ENCODE results near the gene FIGNL1. TPM values are rescaled to one million over a fixed set of nuclear protein-coding genes. Genes with fewer than 3 reads are reported as not detected.

FIGNL1 gene
- total and polyA plus RNA-seq, 5 donors from 2014 or later: 10.8 to 13.8 (median 12.5) TPM

- no peaks in the 10 kb centered on the region for H3K4me1 ChIP-seq (ENCODE audit: control insufficient read depth, insufficient read depth, low read length, poor library complexity, severe bottlenecking)
- no peaks in the 10 kb centered on the region for H3K4me1 Mint-ChIP-seq
- no peak overlapping the region for H3K27ac Mint-ChIP-seq
- peaks cover 0 to 2% (median 0%) of the 10 kb centered on the region in 7 donors for H3K9me3 Mint-ChIP-seq
- DNase-seq (no peak), ATAC-seq (ENCODE audit: low read depth in 2 of 2) (no peak)
- H3K9me3 ChIP-seq (ENCODE audit: control insufficient read depth in 2 of 2, low read length in 2 of 2): no peaks in the 10 kb centered on the region
- no peak overlapping the region for H3K4me3 Mint-ChIP-seq
- H3K4me3 ChIP-seq (ENCODE audit: low read depth, low read length): no peak overlapping the region
- no peaks in the 10 kb centered on the region for H3K36me3 ChIP-seq (ENCODE audit: control insufficient read depth, insufficient read depth, low read length)
- H3K27me3 Mint-ChIP-seq: peaks cover 49% of the 10 kb centered on the region
- H3K27me3 ChIP-seq (ENCODE audit: control insufficient read depth, insufficient read depth, low read length): peaks cover under 1% of the 10 kb centered on the region
- no peak overlapping the region for H3K27ac ChIP-seq (ENCODE audit: insufficient read depth, low read length, poor library complexity, severe bottlenecking)
- no peaks in the 10 kb centered on the region for H3K36me3 Mint-ChIP-seq
Observed at GRCh38 chr7:50491943-50492342, 41.8 kb upstream of the FIGNL1 start.

- Histone ChIP-seq H3K27ac (ENCODE audit: insufficient read depth, low read length, poor library complexity, severe bottlenecking) (no peak overlapping the region), H3K9me3 (ENCODE audit: control insufficient read depth in 2 of 2, low read length in 2 of 2) (no peaks in the 10 kb centered on the region), H3K36me3 (ENCODE audit: control insufficient read depth, insufficient read depth, low read length) (no peaks in the 10 kb centered on the region), H3K27me3 (ENCODE audit: control insufficient read depth, insufficient read depth, low read length) (no peaks in the 10 kb centered on the region), H3K4me1 (ENCODE audit: control insufficient read depth, insufficient read depth, low read length, poor library complexity, severe bottlenecking) (no peaks in the 10 kb centered on the region), H3K4me3 (ENCODE audit: low read depth, low read length) (no peak overlapping the region)
- DNase-seq (no peak), ATAC-seq (ENCODE audit: low read depth in 2 of 2) (no peak)
- Mint-ChIP-seq H3K36me3 (no peaks in the 10 kb centered on the region), H3K27ac (no peak overlapping the region), H3K27me3 (peaks cover 56% of the 10 kb centered on the region), H3K9me3 (peaks cover 0 to 2% (median 0%) of the 10 kb centered on the region in 7 donors), H3K4me1 (no peaks in the 10 kb centered on the region), H3K4me3 (no peak overlapping the region)
Observed at GRCh38 chr7:50491209-50491608, 41.1 kb upstream of the FIGNL1 start.

GRCh38 chr7:50488379-50488778 is 38.2 kb upstream of the FIGNL1 start:
- Mint-ChIP-seq H3K36me3 (no peaks in the 10 kb centered on the region), H3K4me1 (no peaks in the 10 kb centered on the region), H3K9me3 (peaks cover 0 to 2% (median 0%) of the 10 kb centered on the region in 7 donors), H3K27ac (no peak overlapping the region), H3K4me3 (no peak overlapping the region), H3K27me3 (peaks cover 58% of the 10 kb centered on the region)
- no peak overlapping the region for H3K4me3 ChIP-seq (ENCODE audit: low read depth, low read length)
- H3K9me3 ChIP-seq (ENCODE audit: control insufficient read depth in 2 of 2, low read length in 2 of 2): no peaks in the 10 kb centered on the region
- no peaks in the 10 kb centered on the region for H3K4me1 ChIP-seq (ENCODE audit: control insufficient read depth, insufficient read depth, low read length, poor library complexity, severe bottlenecking)
- H3K36me3 ChIP-seq (ENCODE audit: control insufficient read depth, insufficient read depth, low read length): no peaks in the 10 kb centered on the region
- peaks cover 6% of the 10 kb centered on the region for H3K27me3 ChIP-seq (ENCODE audit: control insufficient read depth, insufficient read depth, low read length)
- DNase-seq (no peak), ATAC-seq (ENCODE audit: low read depth in 2 of 2) (no peak)
- no peak overlapping the region for H3K27ac ChIP-seq (ENCODE audit: insufficient read depth, low read length, poor library complexity, severe bottlenecking)

GRCh38 chr7:50486512-50486911 is 36.4 kb upstream of the FIGNL1 start:
- ATAC-seq (ENCODE audit: low read depth in 2 of 2) (no peak), DNase-seq (no peak)
- no peaks in the 10 kb centered on the region for H3K36me3 Mint-ChIP-seq
- Histone ChIP-seq H3K36me3 (ENCODE audit: control insufficient read depth, insufficient read depth, low read length) (no peaks in the 10 kb centered on the region), H3K27me3 (ENCODE audit: control insufficient read depth, insufficient read depth, low read length) (peaks cover 6% of the 10 kb centered on the region), H3K4me1 (ENCODE audit: control insufficient read depth, insufficient read depth, low read length, poor library complexity, severe bottlenecking) (no peaks in the 10 kb centered on the region), H3K9me3 (ENCODE audit: control insufficient read depth in 2 of 2, low read length in 2 of 2) (no peaks in the 10 kb centered on the region), H3K27ac (ENCODE audit: insufficient read depth, low read length, poor library complexity, severe bottlenecking) (no peak overlapping the region), H3K4me3 (ENCODE audit: low read depth, low read length) (no peak overlapping the region)
- peaks cover 53% of the 10 kb centered on the region for H3K27me3 Mint-ChIP-seq
- no peak overlapping the region for H3K27ac Mint-ChIP-seq
- H3K4me3 Mint-ChIP-seq: no peak overlapping the region
- H3K9me3 Mint-ChIP-seq: peaks cover 0 to 2% (median 0%) of the 10 kb centered on the region in 7 donors
- no peaks in the 10 kb centered on the region for H3K4me1 Mint-ChIP-seq

DNA sequence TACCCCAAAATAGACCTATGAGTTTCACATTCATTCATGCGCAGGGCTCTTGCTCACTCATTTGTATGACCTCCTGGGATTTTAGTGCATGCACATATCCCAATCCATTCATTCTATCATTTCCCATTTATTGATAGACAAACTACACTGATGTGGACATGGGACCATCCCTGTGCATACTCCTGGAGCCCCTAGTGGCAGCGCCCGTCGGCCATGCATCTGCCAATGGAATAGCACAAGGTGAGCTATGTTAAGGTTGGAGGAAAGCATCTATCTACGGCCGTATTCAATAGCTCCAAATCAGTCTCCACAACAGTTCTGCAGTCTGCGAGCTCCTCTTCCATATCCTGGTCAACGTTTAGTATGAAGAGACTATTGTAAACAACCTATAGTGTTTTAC is 31.7 kb upstream of the FIGNL1 start:
- no peak for ATAC-seq (ENCODE audit: low read depth in 2 of 2)
- H3K27me3 Mint-ChIP-seq: peaks cover 37% of the 10 kb centered on the region
- H3K9me3 Mint-ChIP-seq: no peaks in the 10 kb centered on the region
- no peak overlapping the region for H3K27ac ChIP-seq (ENCODE audit: insufficient read depth, low read length, poor library complexity, severe bottlenecking)
- H3K4me3 ChIP-seq (ENCODE audit: low read depth, low read length): no peak overlapping the region
- no peaks in the 10 kb centered on the region for H3K4me1 Mint-ChIP-seq
- H3K36me3 Mint-ChIP-seq: no peaks in the 10 kb centered on the region
- no peak overlapping the region for H3K27ac Mint-ChIP-seq
- no peaks in the 10 kb centered on the region for H3K9me3 ChIP-seq (ENCODE audit: control insufficient read depth in 2 of 2, low read length in 2 of 2)
- H3K4me1 ChIP-seq (ENCODE audit: control insufficient read depth, insufficient read depth, low read length, poor library complexity, severe bottlenecking): no peaks in the 10 kb centered on the region
- H3K4me3 Mint-ChIP-seq: no peak overlapping the region
- H3K27me3 ChIP-seq (ENCODE audit: control insufficient read depth, insufficient read depth, low read length): peaks cover 6% of the 10 kb centered on the region
- H3K36me3 ChIP-seq (ENCODE audit: control insufficient read depth, insufficient read depth, low read length): no peaks in the 10 kb centered on the region
- no peak for DNase-seq

DNA sequence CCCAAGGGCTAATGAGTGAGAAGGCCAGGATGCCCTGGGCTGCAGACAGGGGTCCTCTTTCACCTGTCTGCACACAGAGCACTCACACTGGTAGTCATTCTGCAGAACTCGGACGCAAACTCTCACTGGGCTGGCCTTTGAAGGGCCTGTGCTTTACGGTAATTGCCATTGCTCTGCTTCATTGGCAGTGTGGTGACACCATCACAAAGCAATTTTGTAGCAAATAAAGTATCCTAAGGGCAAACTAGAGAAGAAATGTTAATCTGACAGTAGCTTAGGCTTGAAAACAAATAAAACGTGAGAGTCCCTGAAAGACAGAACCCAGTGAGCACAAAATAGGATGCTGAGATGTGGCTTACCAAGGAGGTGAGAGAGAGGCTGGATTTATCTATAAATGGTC is 30.6 kb upstream of the FIGNL1 start:
- Histone ChIP-seq H3K4me3 (ENCODE audit: low read depth, low read length) (no peak overlapping the region), H3K27me3 (ENCODE audit: control insufficient read depth, insufficient read depth, low read length) (peaks cover 4% of the 10 kb centered on the region), H3K9me3 (ENCODE audit: control insufficient read depth in 2 of 2, low read length in 2 of 2) (no peaks in the 10 kb centered on the region), H3K4me1 (ENCODE audit: control insufficient read depth, insufficient read depth, low read length, poor library complexity, severe bottlenecking) (no peaks in the 10 kb centered on the region), H3K27ac (ENCODE audit: insufficient read depth, low read length, poor library complexity, severe bottlenecking) (no peak overlapping the region), H3K36me3 (ENCODE audit: control insufficient read depth, insufficient read depth, low read length) (no peaks in the 10 kb centered on the region)
- no peaks in the 10 kb centered on the region for H3K4me1 Mint-ChIP-seq
- H3K4me3 Mint-ChIP-seq: no peak overlapping the region
- no peaks in the 10 kb centered on the region for H3K36me3 Mint-ChIP-seq
- peak overlapping the region in 1 of 3 donors; percentile 30 for H3K27ac Mint-ChIP-seq
- DNase-seq (no peak), ATAC-seq (ENCODE audit: low read depth in 2 of 2) (no peak)
- peaks cover 30% of the 10 kb centered on the region for H3K27me3 Mint-ChIP-seq
- peaks cover 0 to 2% (median 0%) of the 10 kb centered on the region in 7 donors for H3K9me3 Mint-ChIP-seq

DNA sequence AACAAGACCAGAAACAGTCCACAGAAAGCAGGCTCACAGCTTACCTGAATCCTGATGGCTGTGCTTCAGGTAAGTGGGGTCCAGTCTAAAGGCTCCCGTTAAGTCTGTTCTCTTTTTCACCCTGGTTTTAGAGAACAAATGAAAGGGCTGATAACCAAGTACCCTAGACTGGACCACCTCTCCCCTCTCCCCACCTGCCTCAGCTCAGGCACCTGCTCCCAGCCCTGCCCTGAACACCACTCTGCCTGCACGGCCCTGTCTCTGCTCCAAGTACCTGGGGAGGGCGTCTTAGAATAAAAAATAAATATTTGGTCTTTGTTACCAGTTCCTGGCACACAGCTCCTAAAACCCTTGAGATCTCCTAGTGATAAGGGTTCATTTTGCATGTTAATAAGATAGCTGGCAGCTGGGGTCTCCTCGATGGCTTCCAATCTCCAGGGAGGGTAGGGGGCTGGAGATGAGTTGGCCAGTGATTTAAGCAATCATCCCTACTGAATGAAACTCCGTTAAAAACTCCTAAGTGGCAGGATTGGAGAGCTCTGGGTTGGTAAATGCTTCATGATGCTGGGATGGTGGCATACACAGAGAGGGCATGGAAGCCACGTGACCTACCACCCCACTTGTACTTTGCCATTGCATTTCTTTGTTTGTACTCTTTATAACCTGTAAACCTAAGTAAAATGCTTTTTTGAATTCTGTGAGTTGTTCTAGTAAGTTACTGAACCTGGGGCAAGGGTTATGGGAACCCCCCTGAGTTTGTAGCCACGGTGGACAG is 29.8 kb upstream of the FIGNL1 start:
- peak overlapping the region in 1 of 3 donors; percentile 30 for H3K27ac Mint-ChIP-seq
- Histone ChIP-seq H3K4me1 (ENCODE audit: control insufficient read depth, insufficient read depth, low read length, poor library complexity, severe bottlenecking) (no peaks in the 10 kb centered on the region), H3K9me3 (ENCODE audit: control insufficient read depth in 2 of 2, low read length in 2 of 2) (no peaks in the 10 kb centered on the region), H3K36me3 (ENCODE audit: control insufficient read depth, insufficient read depth, low read length) (no peaks in the 10 kb centered on the region), H3K27me3 (ENCODE audit: control insufficient read depth, insufficient read depth, low read length) (no peaks in the 10 kb centered on the region), H3K27ac (ENCODE audit: insufficient read depth, low read length, poor library complexity, severe bottlenecking) (no peak overlapping the region), H3K4me3 (ENCODE audit: low read depth, low read length) (no peak overlapping the region)
- H3K36me3 Mint-ChIP-seq: no peaks in the 10 kb centered on the region
- H3K27me3 Mint-ChIP-seq: peaks cover 30% of the 10 kb centered on the region
- no peaks in the 10 kb centered on the region for H3K4me1 Mint-ChIP-seq
- no peak for DNase-seq
- no peak overlapping the region for H3K4me3 Mint-ChIP-seq
- ATAC-seq (ENCODE audit: low read depth in 2 of 2): no peak
- peaks cover 0 to 2% (median 0%) of the 10 kb centered on the region in 7 donors for H3K9me3 Mint-ChIP-seq

DNA sequence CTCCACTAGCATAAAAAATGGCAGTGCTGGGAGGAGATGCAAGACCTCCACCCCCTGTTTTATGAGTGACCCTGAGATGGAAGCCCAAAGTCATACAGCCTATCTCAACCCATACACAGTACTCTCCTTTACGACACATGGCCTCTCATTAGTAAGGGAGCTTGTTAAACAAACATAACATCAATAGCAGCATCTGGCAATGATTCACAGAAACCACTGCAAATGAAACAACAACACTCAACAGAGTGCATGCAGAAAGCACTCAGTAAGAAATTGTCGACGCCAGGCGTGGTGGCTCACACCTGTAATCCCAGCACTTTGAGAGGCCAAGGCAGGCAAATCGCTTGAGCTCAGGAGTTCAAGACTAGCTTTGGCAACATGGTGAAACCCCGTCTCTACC is 27.5 kb upstream of the FIGNL1 start:
- no peaks in the 10 kb centered on the region for H3K36me3 ChIP-seq (ENCODE audit: control insufficient read depth, insufficient read depth, low read length)
- no peaks in the 10 kb centered on the region for H3K27me3 ChIP-seq (ENCODE audit: control insufficient read depth, insufficient read depth, low read length)
- H3K27ac ChIP-seq (ENCODE audit: insufficient read depth, low read length, poor library complexity, severe bottlenecking): no peak overlapping the region
- no peaks in the 10 kb centered on the region for H3K4me1 ChIP-seq (ENCODE audit: control insufficient read depth, insufficient read depth, low read length, poor library complexity, severe bottlenecking)
- Mint-ChIP-seq H3K4me3 (no peak overlapping the region), H3K4me1 (no peaks in the 10 kb centered on the region), H3K36me3 (no peaks in the 10 kb centered on the region), H3K27me3 (peaks cover 22% of the 10 kb centered on the region), H3K9me3 (peaks cover 0 to 4% (median 0%) of the 10 kb centered on the region in 7 donors), H3K27ac (no peak overlapping the region)
- ATAC-seq (ENCODE audit: low read depth in 2 of 2) (no peak), DNase-seq (no peak)
- H3K4me3 ChIP-seq (ENCODE audit: low read depth, low read length): no peak overlapping the region
- no peaks in the 10 kb centered on the region for H3K9me3 ChIP-seq (ENCODE audit: control insufficient read depth in 2 of 2, low read length in 2 of 2)
